CD4-positive, alpha-beta memory T cell (primary cell): Measurements from ENCODE around the gene S100A10. TPM values are rescaled to one million over a fixed set of nuclear protein-coding genes. Genes with fewer than 3 reads are reported as not detected.

Experiments used
- CTCF ChIA-PET: fragments of 350-600 bp; sonication (Branson Sonifier 250); formaldehyde crosslinking; loops from one replicate; lab custom pipeline; 2021; ENCODE audit warnings: inconsistent platforms; ENCODE audit not compliant: partially characterized antibody; lab: Charles Lee
- POLR2A ChIA-PET: fragments of 350-600 bp; sonication (Branson Sonifier 250); formaldehyde crosslinking; loops from one replicate; lab custom pipeline; 2021; ENCODE audit not compliant: partially characterized antibody; lab: Charles Lee
- DNase-seq, 5 donors: peaks; one replicate each; pipeline versions ENCODE4 v3.0.0 to v3.0.0-alpha.2; 2020 to 2022; ENCODE audit warnings: mixed read lengths in 1 of 5
- H3K27ac ChIP-seq: one replicate; pipeline ENCODE4 v1.7.0; 2013; ENCODE audit warnings: low read depth, low read length
- H3K27me3 ChIP-seq: 2 replicates; pipeline ENCODE4 v1.7.0; 2013; ENCODE audit warnings: mild to moderate bottlenecking, low read length, moderate library complexity; ENCODE audit not compliant: insufficient read depth
- H3K36me3 ChIP-seq: 2 replicates; pipeline ENCODE4 v1.7.0; 2013; ENCODE audit warnings: mild to moderate bottlenecking, low read length, moderate library complexity; ENCODE audit not compliant: insufficient read depth
- H3K4me1 ChIP-seq: 2 replicates; pipeline ENCODE4 v1.7.0; 2013; ENCODE audit warnings: mild to moderate bottlenecking, low read length, moderate library complexity; ENCODE audit not compliant: insufficient read depth
- H3K4me3 ChIP-seq, 2 donors: one replicate each; pipeline ENCODE4 v1.7.0; 2013; ENCODE audit warnings: low read length in 2 of 2, mild to moderate bottlenecking in 1 of 2
- H3K9me3 ChIP-seq, 2 donors: one replicate each; pipeline ENCODE4 v1.7.0; 2013; ENCODE audit warnings: low read length in 2 of 2, control low read depth in 1 of 2; ENCODE audit not compliant: control insufficient read depth in 1 of 2
- H3K27ac Mint-ChIP-seq, 7 donors: one replicate each; pipeline ENCODE4 v1.8.0; 2020 to 2021; ENCODE audit warnings: mixed read lengths in 7 of 7, mild to moderate bottlenecking in 6 of 7, inconsistent platforms in 3 of 7, moderate library complexity in 3 of 7
- H3K27me3 Mint-ChIP-seq, 2 donors: one replicate each; pipeline ENCODE4 v1.8.0; 2020 to 2021; ENCODE audit warnings: mixed read lengths in 2 of 2
- H3K36me3 Mint-ChIP-seq, 2 donors: one replicate each; pipeline ENCODE4 v1.8.0; 2020 to 2021; ENCODE audit warnings: mixed read lengths in 2 of 2, inconsistent platforms in 1 of 2, mild to moderate bottlenecking in 1 of 2
- H3K4me1 Mint-ChIP-seq, 4 donors: one replicate each; pipeline ENCODE4 v1.8.0; 2020 to 2021; ENCODE audit warnings: mixed read lengths in 4 of 4, mild to moderate bottlenecking in 1 of 4
- H3K4me3 Mint-ChIP-seq, 8 donors: one replicate each; pipeline ENCODE4 v1.8.0; 2020 to 2021; ENCODE audit warnings: mixed read lengths in 8 of 8, mild to moderate bottlenecking in 7 of 8, moderate library complexity in 6 of 8, inconsistent platforms in 3 of 8
- H3K9me3 Mint-ChIP-seq, 8 donors: one replicate each; pipeline ENCODE4 v1.8.0; 2020 to 2021; ENCODE audit warnings: mixed read lengths in 8 of 8, mild to moderate bottlenecking in 5 of 8, inconsistent platforms in 3 of 8, moderate library complexity in 1 of 8
- intact Hi-C: fragments of 100-400 bp; cut with micrococcal nuclease; formaldehyde crosslinking; loops from one replicate; pipeline ENCODE4 v1.15.1; 2023
- polyA plus RNA-seq, 2 donors: library from polyadenylated mRNA; unstranded; fragments of 300-500 nt; fragmentation: Illumina TruSeq; gene quantifications; one replicate each; pipeline ENCODE4 v1.2.3, GENCODE V29; 2021
- total RNA-seq, 2 experiments: library from RNA; stranded (reverse); gene quantifications; one replicate each; pipeline ENCODE4 v1.2.3, GENCODE V29; 2021

Gene S100A10
- total and polyA plus RNA-seq, 4 experiments from 2014 or later, result 218 to 1,427 (median 543) TPM

GRCh38 chr1:151968058-151968457 lies 25.6 kb downstream of the S100A10 start:
- Histone ChIP-seq H3K36me3 (no peaks in the 10 kb centered on the region), H3K27ac (no peak overlapping the region), H3K4me3 (no peak overlapping the region), H3K9me3 (no peaks in the 10 kb centered on the region), H3K27me3 (no peaks in the 10 kb centered on the region), H3K4me1 (peaks cover 9% of the 10 kb centered on the region)
- intact Hi-C loops, result loop anchor here (2.0 to 5.0 kb wide), 2 partner anchors 36 to 217 kb away; no protein-coding TSS in a partner anchor
- ChIA-PET CTCF (interaction anchor here (0.6 to 10.8 kb wide), 39 partner anchors 9 to 491 kb away, joined by 3 to 270 read pairs (median 5); partner anchors contain the start of genes S100A10 and THEM4), POLR2A (interaction anchor here (0.7 to 2.1 kb wide), 18 partner anchors 11 to 205 kb away, joined by 3 to 25 read pairs (median 4); partner anchors contain the start of genes MRPL9 and S100A10)
- Mint-ChIP-seq H3K36me3 (no peaks in the 10 kb centered on the region), H3K27me3 (peaks cover 0 to 3% of the 10 kb centered on the region in 2 donors), H3K9me3 (no peaks in the 10 kb centered on the region), H3K4me3 (peak overlapping the region in 1 of 8 donors; percentile 42), H3K4me1 (peaks cover 8 to 26% (median 13%) of the 10 kb centered on the region in 4 donors), H3K27ac (peak overlapping the region in 2 of 7 donors; percentile 65 to 68)
- peak; percentile 60 to 75 (median 73) for DNase-seq

- no peak overlapping the region for H3K27ac Mint-ChIP-seq
- Histone ChIP-seq H3K4me1 (peaks cover 9% of the 10 kb centered on the region), H3K27ac (no peak overlapping the region), H3K27me3 (no peaks in the 10 kb centered on the region), H3K36me3 (no peaks in the 10 kb centered on the region), H3K4me3 (no peak overlapping the region), H3K9me3 (no peaks in the 10 kb centered on the region)
- no peaks in the 10 kb centered on the region for H3K36me3 Mint-ChIP-seq
- intact Hi-C loops, result loop anchor here (5.0 kb wide), 1 partner anchor 35 kb away; no protein-coding TSS in a partner anchor
- peaks cover 0 to 3% of the 10 kb centered on the region in 2 donors for H3K27me3 Mint-ChIP-seq
- ChIA-PET POLR2A (interaction anchor here (0.9 to 2.1 kb wide), 6 partner anchors 18 to 68 kb away, joined by 4 to 25 read pairs (median 8); partner anchors contain the start of gene S100A10), CTCF (interaction anchor here (1.1 to 10.8 kb wide), 25 partner anchors 8 to 373 kb away, joined by 3 to 270 read pairs (median 7); partner anchors contain the start of gene S100A10)
- peaks cover 4 to 20% (median 7%) of the 10 kb centered on the region in 4 donors for H3K4me1 Mint-ChIP-seq
- H3K9me3 Mint-ChIP-seq, result no peaks in the 10 kb centered on the region
- H3K4me3 Mint-ChIP-seq, result no peak overlapping the region
- DNase-seq, result no peak
These were observed 26.6 kb downstream of the S100A10 start for GRCh38 chr1:151967091-151967490.

GRCh38 chr1:151966061-151966460 lies 27.6 kb downstream of the S100A10 start:
- Mint-ChIP-seq H3K4me3 (no peak overlapping the region), H3K27me3 (peaks cover 0 to 3% of the 10 kb centered on the region in 2 donors), H3K9me3 (no peaks in the 10 kb centered on the region), H3K4me1 (peaks cover 4 to 20% (median 7%) of the 10 kb centered on the region in 4 donors), H3K27ac (no peak overlapping the region), H3K36me3 (no peaks in the 10 kb centered on the region)
- H3K9me3 ChIP-seq, result no peaks in the 10 kb centered on the region
- H3K27ac ChIP-seq, result no peak overlapping the region
- ChIA-PET CTCF (interaction anchor here (1.0 to 10.8 kb wide), 7 partner anchors 11 to 36 kb away, joined by 3 to 270 read pairs (median 23); partner anchors contain the start of gene S100A10), POLR2A (no interaction called here)
- H3K36me3 ChIP-seq, result no peaks in the 10 kb centered on the region
- peaks cover 9% of the 10 kb centered on the region for H3K4me1 ChIP-seq
- no peak overlapping the region for H3K4me3 ChIP-seq
- intact Hi-C loops, result loop anchor here (5.0 kb wide), 1 partner anchor 34 kb away; no protein-coding TSS in a partner anchor
- no peaks in the 10 kb centered on the region for H3K27me3 ChIP-seq
- no peak for DNase-seq

GRCh38 chr1:151964510-151964909 lies 29.1 kb downstream of the S100A10 start:
- intact Hi-C loops, result no loop called here
- no peaks in the 10 kb centered on the region for H3K27me3 ChIP-seq
- no peaks in the 10 kb centered on the region for H3K9me3 ChIP-seq
- H3K36me3 ChIP-seq, result no peaks in the 10 kb centered on the region
- H3K4me3 Mint-ChIP-seq, result no peak overlapping the region
- no peak for DNase-seq
- H3K9me3 Mint-ChIP-seq, result no peaks in the 10 kb centered on the region
- ChIA-PET CTCF (interaction anchor here (0.5 to 10.8 kb wide), 6 partner anchors 17 to 49 kb away, joined by 3 to 270 read pairs (median 3); no protein-coding TSS in a partner anchor), POLR2A (no interaction called here)
- no peak overlapping the region for H3K27ac ChIP-seq
- peaks cover 13% of the 10 kb centered on the region for H3K4me1 ChIP-seq
- H3K27ac Mint-ChIP-seq, result no peak overlapping the region
- H3K36me3 Mint-ChIP-seq, result no peaks in the 10 kb centered on the region
- H3K27me3 Mint-ChIP-seq, result peaks cover 0 to 3% of the 10 kb centered on the region in 2 donors
- peaks cover 9 to 28% (median 15%) of the 10 kb centered on the region in 4 donors for H3K4me1 Mint-ChIP-seq
- no peak overlapping the region for H3K4me3 ChIP-seq

GRCh38 chr1:151963288-151963687 lies 30.4 kb downstream of the S100A10 start:
- no peaks in the 10 kb centered on the region for H3K36me3 Mint-ChIP-seq
- intact Hi-C loops, result no loop called here
- no peaks in the 10 kb centered on the region for H3K9me3 Mint-ChIP-seq
- no peak for DNase-seq
- H3K9me3 ChIP-seq, result no peaks in the 10 kb centered on the region
- H3K36me3 ChIP-seq, result no peaks in the 10 kb centered on the region
- no peak overlapping the region for H3K27ac Mint-ChIP-seq
- peaks cover 0 to 3% of the 10 kb centered on the region in 2 donors for H3K27me3 Mint-ChIP-seq
- ChIA-PET POLR2A (no interaction called here), CTCF (interaction anchor here (10.8 kb wide), 1 partner anchor 39 kb away, joined by 270 read pairs; no protein-coding TSS in a partner anchor)
- no peak overlapping the region for H3K27ac ChIP-seq
- no peak overlapping the region for H3K4me3 ChIP-seq
- no peak overlapping the region for H3K4me3 Mint-ChIP-seq
- peaks cover 10% of the 10 kb centered on the region for H3K4me1 ChIP-seq
- H3K27me3 ChIP-seq, result no peaks in the 10 kb centered on the region
- H3K4me1 Mint-ChIP-seq, result peaks cover 9 to 19% (median 14%) of the 10 kb centered on the region in 4 donors

GRCh38 chr1:151961833-151962232 lies 31.8 kb downstream of the S100A10 start:
- H3K27ac Mint-ChIP-seq, result no peak overlapping the region
- POLR2A ChIA-PET, result no interaction called here
- CTCF ChIA-PET, result interaction anchor here (0.7 kb wide), 1 partner anchor 33 kb away, joined by 3 read pairs; no protein-coding TSS in a partner anchor

GRCh38 chr1:151960780-151961513 lies 32.7 kb downstream of the S100A10 start:
- intact Hi-C loops, result no loop called here
- no peak overlapping the region for H3K4me3 ChIP-seq
- DNase-seq, result no peak
- Mint-ChIP-seq H3K27ac (no peak overlapping the region), H3K4me1 (peaks cover 5 to 12% (median 8%) of the 10 kb centered on the region in 4 donors), H3K9me3 (no peaks in the 10 kb centered on the region), H3K36me3 (no peaks in the 10 kb centered on the region), H3K4me3 (no peak overlapping the region), H3K27me3 (peaks cover 0 to 3% of the 10 kb centered on the region in 2 donors)
- H3K4me1 ChIP-seq, result peaks cover 4% of the 10 kb centered on the region
- H3K27me3 ChIP-seq, result no peaks in the 10 kb centered on the region
- POLR2A ChIA-PET, result no interaction called here
- CTCF ChIA-PET, result interaction anchor here (1.2 kb wide), 1 partner anchor 16 kb away, joined by 3 read pairs; no protein-coding TSS in a partner anchor
- H3K27ac ChIP-seq, result no peak overlapping the region
- no peaks in the 10 kb centered on the region for H3K36me3 ChIP-seq
- H3K9me3 ChIP-seq, result no peaks in the 10 kb centered on the region

More at GRCh38 chr1:151961833-151962232, 31.8 kb downstream of the S100A10 start:
- no peak overlapping the region for H3K4me3 ChIP-seq
- no peaks in the 10 kb centered on the region for H3K36me3 Mint-ChIP-seq
- peaks cover 4% of the 10 kb centered on the region for H3K4me1 ChIP-seq
- H3K4me1 Mint-ChIP-seq, result peaks cover 5 to 12% (median 8%) of the 10 kb centered on the region in 4 donors
- H3K9me3 ChIP-seq, result no peaks in the 10 kb centered on the region
- intact Hi-C loops, result no loop called here
- no peak overlapping the region for H3K27ac ChIP-seq
- no peaks in the 10 kb centered on the region for H3K36me3 ChIP-seq
- no peak overlapping the region for H3K4me3 Mint-ChIP-seq
- no peaks in the 10 kb centered on the region for H3K27me3 ChIP-seq
- no peaks in the 10 kb centered on the region for H3K9me3 Mint-ChIP-seq
- H3K27me3 Mint-ChIP-seq, result peaks cover 0 to 3% of the 10 kb centered on the region in 2 donors
- DNase-seq, result no peak
